Gastrocnemius medialis (tissue), 4 donors: ENCODE measurements around the gene KIF5A. TPM values are rescaled to one million over a fixed set of nuclear protein-coding genes. Genes with fewer than 3 reads are reported as not detected.

Source experiments
- ATAC-seq, 2 donors: fragments of 150-250 bp; one replicate each; pipeline ENCODE4 v1.9.1; 2016
- DNase-seq, 2 donors: peaks; one replicate each; pipeline ENCODE4 v3.0.0-alpha.2; 2019
- H3K27ac ChIP-seq, 4 donors: fragments of 200-600 bp; sonication (generic); 1 replicate in 1 of 4; 2 replicates in 3 of 4; pipeline ENCODE4 v1.5.1; 2016 to 2018; ENCODE audit warnings: mild to moderate bottlenecking in 2 of 4, moderate library complexity in 1 of 4
- H3K27me3 ChIP-seq, 3 donors: fragments of 200-600 bp; sonication (generic) in 2 of 3; 1 replicate in 1 of 3; 2 replicates in 2 of 3; pipeline versions ENCODE4 v1.5.1 to v1.6.0; 2016 to 2019; ENCODE audit warnings: mild to moderate bottlenecking in 1 of 3, moderate library complexity in 1 of 3
- H3K36me3 ChIP-seq, 2 donors: fragments of 200-600 bp; sonication (generic) in 1 of 2; one replicate each; pipeline ENCODE4 v1.5.1; 2017 to 2018
- H3K4me1 ChIP-seq, 2 donors: fragments of 200-600 bp; sonication (generic) in 1 of 2; one replicate each; pipeline ENCODE4 v1.5.1; 2016 to 2017; ENCODE audit warnings: mild to moderate bottlenecking in 2 of 2
- H3K4me3 ChIP-seq, 4 donors: fragments of 200-600 bp; sonication (generic) in 3 of 4; 1 replicate in 1 of 4; 2 replicates in 3 of 4; pipeline ENCODE4 v1.5.1; 2016 to 2019; ENCODE audit warnings: mild to moderate bottlenecking in 2 of 4
- H3K9me3 ChIP-seq, 3 donors: fragments of 200-600 bp; sonication (generic) in 2 of 3; 1 replicate in 1 of 3; 2 replicates in 2 of 3; pipeline ENCODE4 v1.5.1; 2016 to 2019
- POLR2A ChIP-seq, 2 donors: fragments of 450-650 bp; IDR thresholded peaks; one replicate each; pipeline ENCODE4 v1.6.1; 2017; ENCODE audit warnings: antibody characterized with exemption in 2 of 2, mild to moderate bottlenecking in 2 of 2, moderate library complexity in 2 of 2
- in situ Hi-C, 4 donors: fragments of 200-750 bp; cut with MboI; loops; one replicate each; pipeline versions ENCODE4 v1.15.0 to v1.8.0; 2017; ENCODE audit warnings: low sequenced_read_pairs in 4 of 4
- intact Hi-C: fragments of 100-400 bp; cut with DNase I; formaldehyde crosslinking; loops from one replicate; pipeline ENCODE4 v1.15.1; 2023; ENCODE audit warnings: low total_unique reads
- total RNA-seq, 4 donors: library from RNA; depleted of rRNA; stranded (reverse); fragments of >200 nt; gene quantifications; one replicate each; pipeline versions ENCODE4 v1.1.0 to v1.2.3, GENCODE V29; 2016
- TF ChIP-seq, protein P1 (sequence below), 5 experiments: fragments of 450-650 bp in 3 of 5; fragments of 200-600 bp in 2 of 5; sonication (generic) in 2 of 5; IDR thresholded peaks in 4 of 5; conservative IDR thresholded peaks in 1 of 5; 1 replicate in 4 of 5; 2 replicates in 1 of 5; pipeline ENCODE4 v1.5.1; 2016 to 2019; ENCODE audit warnings: antibody characterized with exemption in 5 of 5, mild to moderate bottlenecking in 3 of 5, moderate library complexity in 3 of 5

The KIF5A gene
- total RNA-seq, 4 donors from 2014 or later: 0.09 to 0.36 TPM; not detected in 2

- Histone ChIP-seq H3K4me1 (no peaks in the 10 kb centered on the region), H3K27me3 (no peaks in the 10 kb centered on the region), H3K36me3 (peaks cover 2 to 79% of the 10 kb centered on the region in 2 donors), H3K27ac (no peak overlapping the region), H3K9me3 (no peaks in the 10 kb centered on the region), H3K4me3 (no peak overlapping the region)
- in situ Hi-C loops: no loop called here
- intact Hi-C loops: no loop called here
- DNase-seq (no peak), ATAC-seq (no peak)
- TF ChIP-seq, protein P1, sequence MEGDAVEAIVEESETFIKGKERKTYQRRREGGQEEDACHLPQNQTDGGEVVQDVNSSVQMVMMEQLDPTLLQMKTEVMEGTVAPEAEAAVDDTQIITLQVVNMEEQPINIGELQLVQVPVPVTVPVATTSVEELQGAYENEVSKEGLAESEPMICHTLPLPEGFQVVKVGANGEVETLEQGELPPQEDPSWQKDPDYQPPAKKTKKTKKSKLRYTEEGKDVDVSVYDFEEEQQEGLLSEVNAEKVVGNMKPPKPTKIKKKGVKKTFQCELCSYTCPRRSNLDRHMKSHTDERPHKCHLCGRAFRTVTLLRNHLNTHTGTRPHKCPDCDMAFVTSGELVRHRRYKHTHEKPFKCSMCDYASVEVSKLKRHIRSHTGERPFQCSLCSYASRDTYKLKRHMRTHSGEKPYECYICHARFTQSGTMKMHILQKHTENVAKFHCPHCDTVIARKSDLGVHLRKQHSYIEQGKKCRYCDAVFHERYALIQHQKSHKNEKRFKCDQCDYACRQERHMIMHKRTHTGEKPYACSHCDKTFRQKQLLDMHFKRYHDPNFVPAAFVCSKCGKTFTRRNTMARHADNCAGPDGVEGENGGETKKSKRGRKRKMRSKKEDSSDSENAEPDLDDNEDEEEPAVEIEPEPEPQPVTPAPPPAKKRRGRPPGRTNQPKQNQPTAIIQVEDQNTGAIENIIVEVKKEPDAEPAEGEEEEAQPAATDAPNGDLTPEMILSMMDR (IDR thresholded peaks at IDR 0.05 in 4 of 5, conservative IDR thresholded peaks at IDR 0.05 in 1 of 5): no peak
- no peak for TF ChIP-seq POLR2A (IDR thresholded peaks at IDR 0.05)
Observed at GRCh38 chr12:57533108-57533507, 16.7 kb upstream of the KIF5A start.

DNA sequence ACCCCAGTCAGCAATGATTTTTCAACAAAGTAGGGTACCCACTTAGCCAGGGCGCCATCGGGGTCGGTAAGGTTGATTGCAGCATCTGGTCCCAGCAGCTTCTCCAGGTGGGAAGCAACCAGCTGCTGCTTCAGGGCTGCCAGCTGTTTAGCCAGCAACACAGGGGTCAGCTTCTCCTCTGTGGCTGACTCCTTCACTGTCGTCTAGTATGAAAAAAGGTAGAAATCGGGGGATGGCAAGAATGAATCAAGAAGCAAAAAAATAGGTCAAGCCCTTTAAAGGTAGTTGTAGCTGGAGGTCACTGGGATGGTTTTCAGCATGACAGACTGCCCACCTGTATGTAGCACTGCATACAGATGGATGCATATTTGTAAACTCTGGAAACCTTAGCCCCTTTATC, 15.6 kb upstream of the KIF5A start:
- no peak for TF ChIP-seq POLR2A (IDR thresholded peaks at IDR 0.05)
- TF ChIP-seq, protein P1 (IDR thresholded peaks at IDR 0.05 in 4 of 5, conservative IDR thresholded peaks at IDR 0.05 in 1 of 5): no peak
- no peaks in the 10 kb centered on the region for H3K9me3 ChIP-seq
- ATAC-seq (no peak), DNase-seq (no peak)
- no peaks in the 10 kb centered on the region for H3K4me1 ChIP-seq
- in situ Hi-C loops (no loop called here), intact Hi-C loops (no loop called here)
- H3K4me3 ChIP-seq: no peak overlapping the region
- H3K27me3 ChIP-seq: no peaks in the 10 kb centered on the region
- no peak overlapping the region for H3K27ac ChIP-seq
- peaks cover 2 to 79% of the 10 kb centered on the region in 2 donors for H3K36me3 ChIP-seq

DNA sequence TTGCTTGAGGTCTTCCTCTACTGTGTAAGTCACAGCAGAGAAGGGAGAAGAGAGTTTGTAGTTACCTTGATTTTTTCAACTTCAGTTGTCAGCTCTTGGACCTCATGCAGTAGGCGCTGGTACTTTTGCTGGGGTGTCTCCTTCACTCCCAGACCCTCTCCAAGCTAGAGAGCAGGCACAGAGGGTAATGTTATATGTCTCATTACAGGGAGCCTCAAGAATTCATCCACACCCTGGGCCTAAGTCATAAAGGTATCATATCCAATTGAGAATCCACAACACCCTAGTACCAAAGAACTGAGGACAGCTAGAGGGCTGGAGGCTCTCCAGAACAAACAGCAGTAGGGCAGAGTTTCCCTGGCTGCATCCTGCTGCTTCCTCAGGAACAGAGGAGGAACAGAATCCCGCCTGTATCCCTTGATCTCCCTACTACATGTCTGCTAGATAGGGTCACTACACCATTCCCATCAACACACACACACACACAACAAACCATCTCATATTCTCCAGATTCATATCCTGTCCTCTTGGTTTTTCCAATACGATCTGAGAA, 14.8 kb upstream of the KIF5A start:
- no peaks in the 10 kb centered on the region for H3K4me1 ChIP-seq
- no peaks in the 10 kb centered on the region for H3K9me3 ChIP-seq
- intact Hi-C loops (no loop called here), in situ Hi-C loops (no loop called here)
- TF ChIP-seq POLR2A (IDR thresholded peaks at IDR 0.05): no peak
- TF ChIP-seq, protein P1 (IDR thresholded peaks at IDR 0.05 in 4 of 5, conservative IDR thresholded peaks at IDR 0.05 in 1 of 5): no peak
- H3K4me3 ChIP-seq: no peak overlapping the region
- DNase-seq (no peak), ATAC-seq (no peak)
- H3K27me3 ChIP-seq: no peaks in the 10 kb centered on the region
- H3K36me3 ChIP-seq: peaks cover 2 to 80% of the 10 kb centered on the region in 2 donors
- H3K27ac ChIP-seq: no peak overlapping the region

- DNase-seq (no peak), ATAC-seq (no peak)
- Histone ChIP-seq H3K9me3 (no peaks in the 10 kb centered on the region), H3K36me3 (peaks cover 2 to 75% of the 10 kb centered on the region in 2 donors), H3K27me3 (no peaks in the 10 kb centered on the region), H3K27ac (no peak overlapping the region), H3K4me3 (no peak overlapping the region), H3K4me1 (no peaks in the 10 kb centered on the region)
- TF ChIP-seq, protein P1 (IDR thresholded peaks at IDR 0.05 in 4 of 5, conservative IDR thresholded peaks at IDR 0.05 in 1 of 5): no peak
- no peak for TF ChIP-seq POLR2A (IDR thresholded peaks at IDR 0.05)
- intact Hi-C loops: no loop called here
- in situ Hi-C loops: no loop called here
Observed at GRCh38 chr12:57535764-57536596, 13.9 kb upstream of the KIF5A start.
